IPS DF 6.9 (cell line): ENCODE results near the gene HRCT1.

Source experiments
- DNase-seq: peaks from one replicate; pipeline ENCODE4 v3.0.0-alpha.2; 2013; ENCODE audit warnings: low read depth, low spot score
- H3K27ac ChIP-seq: one replicate; pipeline ENCODE4 v1.5.1; 2013; ENCODE audit warnings: low read length, control low read depth
- H3K27me3 ChIP-seq: 2 replicates; pipeline ENCODE4 v1.6.1; 2013; ENCODE audit warnings: mild to moderate bottlenecking, low read length; ENCODE audit not compliant: control insufficient read depth, insufficient read depth
- H3K36me3 ChIP-seq: 2 replicates; pipeline ENCODE4 v1.6.1; 2013; ENCODE audit warnings: low read length; ENCODE audit not compliant: control insufficient read depth, insufficient read depth
- H3K4me1 ChIP-seq: 2 replicates; pipeline ENCODE4 v1.6.1; 2013; ENCODE audit warnings: low read length; ENCODE audit not compliant: control insufficient read depth, insufficient read depth
- H3K4me3 ChIP-seq: 2 replicates; pipeline ENCODE4 v1.5.1; 2013; ENCODE audit warnings: mild to moderate bottlenecking, low read length
- H3K9me3 ChIP-seq: 2 replicates; pipeline ENCODE4 v1.6.1; 2013; ENCODE audit warnings: low read length, inconsistent platforms; ENCODE audit not compliant: control insufficient read depth, insufficient read depth
- WGBS: extraction: QIAGEN DNeasy Blood & Tissue Kit; methylation state at CpG from one replicate; pipeline ENCODE4 v1.1.7; 2013; ENCODE audit warnings: mixed read lengths, missing lambda C conversion rate; ENCODE audit not compliant: insufficient read length, insufficient coverage; 5-methylcytosine and 5-hydroxymethylcytosine counted together

HRCT1 gene

GRCh38 chr9:35905912-35906679 is at the start of gene HRCT1:
HRCT1 (plus strand) TSS chr9:35906202; CDS start chr9:35906288, 86 bp downstream.
- DNase-seq: no peak
- Histone ChIP-seq H3K9me3 (no peaks in the 10 kb centered on the region), H3K36me3 (no peaks in the 10 kb centered on the region), H3K4me1 (peaks cover 11% of the 10 kb centered on the region), H3K27me3 (no peaks in the 10 kb centered on the region), H3K4me3 (no peak within 1 kb of the TSS), H3K27ac (no peak within 1 kb of the TSS)
- WGBS: no CpG with 5 or more reads among the region's 30 CpGs

DNA sequence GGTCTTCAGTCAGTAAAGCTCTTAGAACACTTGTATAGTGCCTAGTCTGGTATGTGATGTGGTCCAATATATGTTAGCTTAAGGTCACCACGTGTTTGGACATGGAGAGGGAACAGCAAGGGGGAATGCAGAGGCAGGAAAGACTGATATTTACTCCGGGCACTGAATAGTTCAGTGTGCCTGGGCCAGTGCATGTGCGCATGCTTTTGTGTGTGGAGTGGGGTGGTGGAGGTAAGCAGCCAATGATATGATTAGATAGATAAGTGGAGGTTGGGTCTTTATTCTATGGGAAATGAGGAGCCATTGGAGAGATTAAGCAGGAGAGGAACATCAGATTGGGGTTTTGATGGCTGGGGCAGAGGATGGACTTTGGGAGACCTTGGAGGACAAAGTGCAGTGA is 49.8 kb upstream of the HRCT1 start:
- no CpG with 5 or more reads among the region's 3 CpGs for WGBS
- no peak for DNase-seq
- H3K9me3 ChIP-seq: no peaks in the 10 kb centered on the region

GRCh38 chr9:35856882-35857281 is 49.1 kb upstream of the HRCT1 start:
- no CpG with 5 or more reads among the region's 5 CpGs for WGBS
- no peaks in the 10 kb centered on the region for H3K27me3 ChIP-seq
- H3K9me3 ChIP-seq: no peaks in the 10 kb centered on the region
- peaks cover 4% of the 10 kb centered on the region; the same call in 1 of the 2 replicates for H3K36me3 ChIP-seq
- no peak overlapping the region for H3K4me3 ChIP-seq
- no peaks in the 10 kb centered on the region for H3K4me1 ChIP-seq
- no peak for DNase-seq
- H3K27ac ChIP-seq: no peak overlapping the region

More for the DNA sequence above, 49.8 kb upstream of the HRCT1 start:
- Histone ChIP-seq H3K4me1 (no peaks in the 10 kb centered on the region), H3K27me3 (no peaks in the 10 kb centered on the region), H3K36me3 (peaks cover 4% of the 10 kb centered on the region; the same call in 1 of the 2 replicates), H3K4me3 (no peak overlapping the region), H3K27ac (no peak overlapping the region)

GRCh38 chr9:35858458-35858857 is 47.5 kb upstream of the HRCT1 start:
- H3K27me3 ChIP-seq: no peaks in the 10 kb centered on the region

DNA sequence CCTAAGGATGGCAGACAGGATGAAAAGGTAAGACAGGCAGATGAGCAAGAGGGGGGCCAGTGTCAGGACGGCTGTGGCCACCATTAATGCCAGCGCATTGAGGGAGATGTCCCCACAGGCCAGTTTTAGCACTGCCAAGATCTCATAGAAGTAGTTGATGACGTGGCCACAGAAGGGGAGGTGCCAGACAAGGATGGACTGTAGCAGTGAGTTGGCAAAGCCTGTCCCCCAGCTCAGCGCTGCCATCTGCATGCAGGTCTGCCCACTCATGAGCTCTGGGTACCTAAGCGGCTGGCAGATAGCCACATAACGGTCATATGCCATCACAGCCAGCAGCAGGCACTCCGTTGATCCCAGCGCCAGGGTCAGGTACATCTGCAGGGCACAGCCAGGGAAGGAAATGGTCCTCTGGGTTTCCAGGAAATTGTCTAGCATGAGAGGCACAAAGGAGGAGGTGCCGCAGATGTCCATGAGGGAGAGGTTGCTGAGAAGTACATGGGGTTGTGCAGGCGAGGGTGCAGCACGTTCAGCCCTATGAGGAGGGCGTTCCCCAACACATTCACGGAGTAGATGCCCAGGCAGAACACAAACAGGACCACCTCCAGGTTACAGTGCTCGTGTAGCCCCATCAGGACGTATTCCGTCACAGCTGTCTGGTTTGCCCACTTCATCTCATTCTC is 46.6 kb upstream of the HRCT1 start:
- H3K27me3 ChIP-seq: no peaks in the 10 kb centered on the region
- H3K9me3 ChIP-seq: no peaks in the 10 kb centered on the region
- H3K36me3 ChIP-seq: no peaks in the 10 kb centered on the region
- DNase-seq: no peak
- H3K4me1 ChIP-seq: no peaks in the 10 kb centered on the region
- no peak overlapping the region for H3K27ac ChIP-seq
- WGBS: no CpG with 5 or more reads among the region's 16 CpGs
- no peak overlapping the region for H3K4me3 ChIP-seq

More at GRCh38 chr9:35858458-35858857, 47.5 kb upstream of the HRCT1 start:
- no peak for DNase-seq
- peaks cover under 1% of the 10 kb centered on the region; the same call in 1 of the 2 replicates for H3K36me3 ChIP-seq
- WGBS: no CpG with 5 or more reads among the region's 5 CpGs
- H3K27ac ChIP-seq: no peak overlapping the region
- H3K9me3 ChIP-seq: no peaks in the 10 kb centered on the region
- H3K4me1 ChIP-seq: no peaks in the 10 kb centered on the region
- H3K4me3 ChIP-seq: no peak overlapping the region

GRCh38 chr9:35859990-35860339 is 46.0 kb upstream of the HRCT1 start:
- Histone ChIP-seq H3K27me3 (no peaks in the 10 kb centered on the region), H3K4me3 (no peak overlapping the region), H3K27ac (no peak overlapping the region), H3K9me3 (no peaks in the 10 kb centered on the region), H3K4me1 (no peaks in the 10 kb centered on the region), H3K36me3 (no peaks in the 10 kb centered on the region)
- no CpG with 5 or more reads among the region's 3 CpGs for WGBS
- DNase-seq: no peak

DNA sequence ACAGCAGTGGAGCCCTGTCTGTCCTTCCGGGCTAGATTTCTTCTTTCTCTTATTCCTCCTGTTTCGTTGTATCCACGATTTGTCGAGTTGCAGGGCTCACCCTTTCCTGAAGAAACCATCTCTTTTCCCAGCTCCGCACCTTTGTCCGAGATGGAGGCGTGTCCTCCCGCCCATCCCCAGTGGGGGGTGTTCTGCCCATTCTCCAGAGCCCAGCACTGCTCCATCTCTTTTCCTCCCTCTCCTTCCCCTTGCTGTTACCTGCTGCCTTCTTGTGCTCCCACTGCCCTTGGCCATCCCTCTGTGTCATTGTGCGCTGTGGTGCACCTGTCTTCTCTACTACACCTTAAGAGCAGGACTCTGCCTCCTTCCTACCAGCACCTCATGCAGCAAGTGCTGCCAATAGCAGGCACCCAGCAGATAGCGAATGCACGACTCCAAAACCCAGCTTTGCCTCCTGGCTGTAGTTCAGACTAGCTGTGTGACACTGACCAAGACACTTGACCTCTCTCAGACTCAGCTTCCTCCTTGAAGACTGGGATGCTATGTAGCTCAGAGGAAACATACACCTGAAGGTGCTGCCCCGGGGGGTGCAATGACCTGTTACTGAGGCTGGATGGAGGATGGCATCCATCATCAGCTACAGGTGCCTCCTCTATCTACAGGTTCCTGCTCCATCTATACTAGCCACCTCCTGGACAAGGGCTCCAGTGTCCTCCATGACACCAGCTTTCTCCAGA is 44.7 kb upstream of the HRCT1 start:
- no peak for DNase-seq
- Histone ChIP-seq H3K4me1 (no peaks in the 10 kb centered on the region), H3K36me3 (no peaks in the 10 kb centered on the region), H3K27me3 (no peaks in the 10 kb centered on the region), H3K9me3 (no peaks in the 10 kb centered on the region), H3K4me3 (no peak overlapping the region), H3K27ac (no peak overlapping the region)
- no CpG with 5 or more reads among the region's 12 CpGs for WGBS

- Histone ChIP-seq H3K4me1 (no peaks in the 10 kb centered on the region), H3K9me3 (no peaks in the 10 kb centered on the region), H3K27ac (no peak overlapping the region), H3K27me3 (no peaks in the 10 kb centered on the region), H3K4me3 (no peak overlapping the region), H3K36me3 (no peaks in the 10 kb centered on the region)
- no peak for DNase-seq
- WGBS: no CpG with 5 or more reads among the region's 4 CpGs
Measured at GRCh38 chr9:35862328-35862727, 43.7 kb upstream of the HRCT1 start.

GRCh38 chr9:35863583-35863982 is 42.4 kb upstream of the HRCT1 start:
- peaks cover under 1% of the 10 kb centered on the region; the same call in 1 of the 2 replicates for H3K4me1 ChIP-seq
- H3K27ac ChIP-seq: no peak overlapping the region
- WGBS: no CpG with 5 or more reads among the region's 8 CpGs
- DNase-seq: no peak
- no peak overlapping the region for H3K4me3 ChIP-seq
- no peaks in the 10 kb centered on the region for H3K36me3 ChIP-seq
- H3K9me3 ChIP-seq: no peaks in the 10 kb centered on the region
- no peaks in the 10 kb centered on the region for H3K27me3 ChIP-seq

DNA sequence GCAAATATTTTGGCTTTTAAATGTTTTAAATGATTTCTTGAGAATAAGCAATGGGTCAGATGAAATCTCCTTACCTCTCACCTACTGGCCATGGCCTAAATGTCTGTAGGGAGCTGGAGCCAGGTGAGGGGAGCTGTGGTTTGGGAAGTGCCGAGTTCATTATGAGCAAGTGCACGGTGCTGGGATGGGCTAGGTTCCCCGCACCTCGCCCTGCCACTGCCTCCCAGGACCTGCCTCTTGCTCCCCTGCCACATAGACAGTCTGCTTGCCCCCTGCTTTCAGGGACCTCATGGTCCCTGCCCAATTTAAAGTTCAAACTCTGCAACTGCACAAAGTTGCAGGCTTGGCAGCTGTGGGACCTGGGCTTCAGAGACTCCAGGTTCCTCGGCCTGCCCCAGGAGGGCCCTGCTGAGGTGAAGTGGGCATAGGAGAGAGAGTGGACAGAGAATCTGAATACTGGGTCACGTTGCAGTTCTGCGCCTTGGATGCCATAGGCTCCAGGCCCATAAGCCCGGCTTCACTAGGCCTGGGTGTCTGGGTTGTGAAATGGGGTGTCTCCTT is 41.2 kb upstream of the HRCT1 start:
- Histone ChIP-seq H3K9me3 (no peaks in the 10 kb centered on the region), H3K27ac (no peak overlapping the region), H3K4me3 (no peak overlapping the region), H3K4me1 (peaks cover 3% of the 10 kb centered on the region; the same call in 1 of the 2 replicates), H3K36me3 (no peaks in the 10 kb centered on the region), H3K27me3 (no peaks in the 10 kb centered on the region)
- no peak for DNase-seq
- no CpG with 5 or more reads among the region's 8 CpGs for WGBS
